ENCODE data around the gene SH2D2A. TPM values are rescaled to one million over a fixed set of nuclear protein-coding genes. Genes with fewer than 3 reads are reported as not detected.
A peak's percentile ranks its signal among the peaks of the same experiment; 100 is the strongest.

SH2D2A gene
- total and polyA plus RNA-seq, 2 experiments from 2014 or later = 0.43 TPM; not detected in 1

DNA sequence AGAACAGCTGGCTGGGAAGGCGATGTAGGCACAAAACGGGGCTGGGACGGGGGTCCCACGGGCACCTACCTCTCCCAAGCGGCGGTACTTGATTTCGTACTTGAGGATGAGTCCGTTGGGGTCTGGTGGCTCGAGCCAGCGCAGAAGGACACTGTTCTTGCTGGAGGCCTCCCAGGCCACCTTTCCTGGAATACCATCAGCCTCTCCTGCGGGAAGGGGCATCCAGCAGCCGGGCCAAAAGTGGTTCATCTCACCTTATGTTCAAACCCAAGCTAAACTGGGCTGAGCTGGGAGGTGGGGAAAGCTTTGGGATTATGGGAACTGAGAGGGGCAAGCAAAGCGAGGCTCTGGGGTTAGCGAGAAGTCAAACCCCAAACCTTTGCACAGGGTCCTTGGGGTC is 28.0 kb upstream of the SH2D2A start:
- in situ Hi-C loops (cut with MboI) = no loop called here
- Histone ChIP-seq H3K27ac (no peak overlapping the region), H3F3A (ENCODE audit: insufficient read depth) (no peaks in the 10 kb centered on the region), H3K27me3 (replicated peaks; ENCODE audit: insufficient read depth) (peaks cover 60% of the 10 kb centered on the region), H3K79me2 (ENCODE audit: insufficient read depth) (no peaks in the 10 kb centered on the region), H3K9me3 (ENCODE audit: low read depth) (no peaks in the 10 kb centered on the region), H2AFZ (no peak overlapping the region), H3K4me3 (no peak overlapping the region), H3K36me3 (ENCODE audit: low read depth) (no peaks in the 10 kb centered on the region), H3K4me2 (ENCODE audit: unreplicated experiment) (no peak overlapping the region), H3K4me1 (ENCODE audit: insufficient read depth) (no peaks in the 10 kb centered on the region), H3K9me2 (ENCODE audit: insufficient read depth) (no peaks in the 10 kb centered on the region), H4K20me1 (ENCODE audit: insufficient read depth) (no peaks in the 10 kb centered on the region), H3K9ac (no peak overlapping the region)
- WGBS, 2 experiments (ENCODE audit: low coverage in 1 of 2, low lambda C conversion rate in 2 of 2, missing lambda C conversion rate in 2 of 2) = 18 to 19% methylated on average over 14 of the region's 14 CpGs
- no peak for DNase-seq
- no peak for TF ChIP-seq EZH2phosphoT487 (IDR thresholded peaks at IDR 0.05; ENCODE audit: insufficient read depth, low read depth)
- TF ChIP-seq EZH2 (IDR thresholded peaks at IDR 0.05; ENCODE audit: insufficient read depth, poor library complexity, severe bottlenecking) = peak; percentile 66

DNA sequence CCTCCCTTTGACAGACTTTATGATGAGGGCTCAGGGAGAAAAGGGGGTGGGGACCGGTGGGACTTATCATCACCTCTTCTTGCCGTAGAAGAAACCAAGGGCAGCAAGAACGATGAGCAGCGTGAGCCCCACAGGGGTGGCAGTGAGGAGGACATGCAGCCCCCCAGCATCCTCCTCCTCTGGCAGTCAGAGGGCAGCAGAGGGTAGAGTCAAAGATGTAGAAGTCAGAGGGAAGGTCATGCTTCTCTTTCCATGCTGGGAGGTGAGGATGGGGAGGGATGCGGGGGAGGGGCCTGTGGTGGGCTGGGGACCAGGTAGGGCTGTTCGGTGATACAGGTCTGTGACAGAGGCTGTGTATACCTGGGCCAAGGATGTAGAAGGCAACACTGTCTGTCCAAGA is 27.5 kb upstream of the SH2D2A start:
- no peaks in the 10 kb centered on the region for H3K36me3 ChIP-seq (ENCODE audit: low read depth)
- no peaks in the 10 kb centered on the region for H3K79me2 ChIP-seq (ENCODE audit: insufficient read depth)
- H3K27ac ChIP-seq = no peak overlapping the region
- H3K4me3 ChIP-seq = no peak overlapping the region
- no peak overlapping the region for H3K9ac ChIP-seq
- no peaks in the 10 kb centered on the region for H3K9me2 ChIP-seq (ENCODE audit: insufficient read depth)
- in situ Hi-C loops (cut with MboI) = no loop called here
- no peak overlapping the region for H2AFZ ChIP-seq
- TF ChIP-seq EZH2phosphoT487 (IDR thresholded peaks at IDR 0.05; ENCODE audit: insufficient read depth, low read depth) = no peak
- no peak for TF ChIP-seq EZH2 (IDR thresholded peaks at IDR 0.05; ENCODE audit: insufficient read depth, poor library complexity, severe bottlenecking)
- no peak overlapping the region for H3K4me2 ChIP-seq (ENCODE audit: unreplicated experiment)
- WGBS, 2 experiments (ENCODE audit: low coverage in 1 of 2, low lambda C conversion rate in 2 of 2, missing lambda C conversion rate in 2 of 2) = 4% methylated on average over 5 to 6 of the region's 6 CpGs
- H3F3A ChIP-seq (ENCODE audit: insufficient read depth) = no peaks in the 10 kb centered on the region
- H3K27me3 ChIP-seq (replicated peaks; ENCODE audit: insufficient read depth) = peaks cover 60% of the 10 kb centered on the region
- H3K4me1 ChIP-seq (ENCODE audit: insufficient read depth) = no peaks in the 10 kb centered on the region
- no peak for DNase-seq
- no peaks in the 10 kb centered on the region for H4K20me1 ChIP-seq (ENCODE audit: insufficient read depth)
- no peaks in the 10 kb centered on the region for H3K9me3 ChIP-seq (ENCODE audit: low read depth)

DNA sequence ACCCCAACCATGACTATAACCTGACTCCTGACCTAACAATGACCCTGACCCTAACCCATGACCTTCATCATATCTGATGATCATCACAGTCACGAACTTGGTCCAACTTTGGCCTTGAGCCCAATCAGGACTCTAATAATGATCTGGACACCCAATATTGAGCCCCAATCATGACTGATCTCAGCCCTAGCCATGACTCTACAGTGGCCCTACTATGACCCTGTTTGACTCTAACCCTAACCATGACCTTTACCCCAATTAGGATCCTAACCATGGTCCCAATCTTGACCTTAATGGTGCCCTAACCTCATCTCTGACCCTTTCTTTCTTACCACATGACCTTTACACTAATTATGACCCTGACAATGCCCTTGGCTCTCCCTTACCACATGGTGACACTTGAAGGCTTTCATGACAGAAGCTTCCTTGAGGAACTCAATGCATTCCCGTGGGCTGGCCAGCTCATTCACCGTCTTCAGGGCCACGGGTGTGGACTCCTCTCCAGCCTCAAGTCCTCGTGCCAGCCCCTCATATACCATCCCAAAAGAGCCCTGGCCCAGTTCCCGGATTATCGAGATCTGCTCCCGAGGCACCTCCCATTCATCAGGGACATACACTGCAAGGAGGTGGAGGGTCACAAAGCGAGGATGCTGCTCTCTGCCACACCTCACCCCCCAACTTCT is 26.1 kb upstream of the SH2D2A start:
- H3K4me2 ChIP-seq (ENCODE audit: unreplicated experiment) = no peak overlapping the region
- H3K27ac ChIP-seq = no peak overlapping the region
- no peaks in the 10 kb centered on the region for H3K36me3 ChIP-seq (ENCODE audit: low read depth)
- peaks cover 51% of the 10 kb centered on the region for H3K27me3 ChIP-seq (replicated peaks; ENCODE audit: insufficient read depth)
- DNase-seq = no peak
- no peaks in the 10 kb centered on the region for H3K79me2 ChIP-seq (ENCODE audit: insufficient read depth)
- no peaks in the 10 kb centered on the region for H3F3A ChIP-seq (ENCODE audit: insufficient read depth)
- H3K9ac ChIP-seq = no peak overlapping the region
- TF ChIP-seq EZH2phosphoT487 (IDR thresholded peaks at IDR 0.05; ENCODE audit: insufficient read depth, low read depth) (no peak), EZH2 (IDR thresholded peaks at IDR 0.05; ENCODE audit: insufficient read depth, poor library complexity, severe bottlenecking) (no peak)
- in situ Hi-C loops (cut with MboI) = no loop called here
- no peak overlapping the region for H3K4me3 ChIP-seq
- H3K4me1 ChIP-seq (ENCODE audit: insufficient read depth) = no peaks in the 10 kb centered on the region
- H3K9me3 ChIP-seq (ENCODE audit: low read depth) = no peaks in the 10 kb centered on the region
- 44 to 54% methylated on average over 9 of the region's 9 CpGs for WGBS, 2 experiments (ENCODE audit: low coverage in 1 of 2, low lambda C conversion rate in 2 of 2, missing lambda C conversion rate in 2 of 2)
- no peaks in the 10 kb centered on the region for H3K9me2 ChIP-seq (ENCODE audit: insufficient read depth)
- H2AFZ ChIP-seq = no peak overlapping the region
- H4K20me1 ChIP-seq (ENCODE audit: insufficient read depth) = no peaks in the 10 kb centered on the region

DNA sequence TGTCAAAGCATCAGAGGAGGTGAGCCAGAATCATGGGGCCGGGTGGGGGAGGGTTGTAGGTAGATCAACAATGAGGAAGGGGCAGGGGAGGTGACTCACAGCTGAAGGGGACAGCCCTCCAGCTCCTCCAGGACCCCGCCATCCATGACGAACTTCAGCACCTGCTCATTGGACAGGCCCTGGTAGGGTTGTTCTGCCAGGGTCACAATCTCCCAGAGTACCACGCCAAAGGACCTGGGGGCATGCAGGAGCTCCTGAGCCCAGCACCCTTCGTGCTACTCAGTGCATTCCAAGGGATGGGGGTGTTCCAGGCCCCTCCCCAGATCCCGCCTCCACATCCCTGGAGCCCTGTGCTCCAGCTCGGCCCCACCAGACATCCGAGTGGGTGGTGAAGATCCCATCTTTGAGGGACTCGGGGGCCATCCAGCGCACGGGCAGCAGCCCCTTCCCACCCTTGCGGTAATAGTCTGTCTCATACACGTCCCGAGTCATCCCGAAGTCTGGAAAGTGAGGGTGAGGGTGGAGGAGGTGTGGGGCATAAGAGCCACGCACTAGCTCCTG is 24.7 kb upstream of the SH2D2A start:
- H3K9me2 ChIP-seq (ENCODE audit: insufficient read depth) = no peaks in the 10 kb centered on the region
- no peak for DNase-seq
- no peak overlapping the region for H3K27ac ChIP-seq
- in situ Hi-C loops (cut with MboI) = no loop called here
- H4K20me1 ChIP-seq (ENCODE audit: insufficient read depth) = no peaks in the 10 kb centered on the region
- TF ChIP-seq EZH2 (IDR thresholded peaks at IDR 0.05; ENCODE audit: insufficient read depth, poor library complexity, severe bottlenecking) (no peak), EZH2phosphoT487 (IDR thresholded peaks at IDR 0.05; ENCODE audit: insufficient read depth, low read depth) (no peak)
- H3K27me3 ChIP-seq (replicated peaks; ENCODE audit: insufficient read depth) = peaks cover 37% of the 10 kb centered on the region
- no peak overlapping the region for H3K4me2 ChIP-seq (ENCODE audit: unreplicated experiment)
- no peaks in the 10 kb centered on the region for H3K79me2 ChIP-seq (ENCODE audit: insufficient read depth)
- no peak overlapping the region for H3K9ac ChIP-seq
- no peak overlapping the region for H2AFZ ChIP-seq
- H3K36me3 ChIP-seq (ENCODE audit: low read depth) = no peaks in the 10 kb centered on the region
- H3K4me3 ChIP-seq = no peak overlapping the region
- H3K9me3 ChIP-seq (ENCODE audit: low read depth) = no peaks in the 10 kb centered on the region
- H3K4me1 ChIP-seq (ENCODE audit: insufficient read depth) = no peaks in the 10 kb centered on the region
- H3F3A ChIP-seq (ENCODE audit: insufficient read depth) = no peaks in the 10 kb centered on the region
- 62 to 63% methylated on average over 14 to 16 of the region's 16 CpGs for WGBS, 2 experiments (ENCODE audit: low coverage in 1 of 2, low lambda C conversion rate in 2 of 2, missing lambda C conversion rate in 2 of 2)
